Astrocyte (in vitro differentiated cells and primary cell): Measurements from ENCODE around the gene NME9. TPM values are rescaled to one million over a fixed set of nuclear protein-coding genes. Genes with fewer than 3 reads are reported as not detected.
A peak's percentile ranks its signal among the peaks of the same experiment; 100 is the strongest.

Source experiments
- DNase-seq: peaks from one replicate; pipeline ENCODE4 v3.0.0-alpha.2; 2010; ENCODE audit warnings: low read depth
- FAIRE-seq: peaks from 2 replicates; lab custom pipeline; 2011; peaks lifted over from hg19 to GRCh38; lab: Jason Lieb, UNC
- H2AFZ ChIP-seq: 2 replicates; pipeline ENCODE4 v1.6.0; 2012; ENCODE audit warnings: low read depth, low read length, inconsistent platforms
- H3K27ac ChIP-seq: 2 replicates; pipeline ENCODE4 v1.5.1; 2011; ENCODE audit warnings: low read depth, low read length, inconsistent platforms
- H3K27me3 ChIP-seq: 2 replicates; pipeline ENCODE4 v1.6.0; 2011; ENCODE audit warnings: low read length, inconsistent platforms; ENCODE audit not compliant: insufficient read depth
- H3K36me3 ChIP-seq: 2 replicates; pipeline ENCODE4 v1.5.1; 2011; ENCODE audit warnings: low read length, inconsistent platforms; ENCODE audit not compliant: insufficient read depth
- H3K4me1 ChIP-seq: 2 replicates; pipeline ENCODE4 v1.5.1; 2011; ENCODE audit warnings: low read length, inconsistent platforms; ENCODE audit not compliant: insufficient read depth
- H3K4me2 ChIP-seq: 2 replicates; pipeline ENCODE4 v1.6.0; 2012; ENCODE audit warnings: low read length, inconsistent platforms
- H3K4me3 ChIP-seq: 2 replicates; pipeline ENCODE4 v1.5.1; 2011; ENCODE audit warnings: low read depth, mild to moderate bottlenecking, low read length, inconsistent platforms; ENCODE audit not compliant: insufficient read depth
- H3K79me2 ChIP-seq: 2 replicates; pipeline ENCODE4 v1.6.0; 2012; ENCODE audit warnings: mild to moderate bottlenecking, low read length, inconsistent platforms; ENCODE audit not compliant: insufficient read depth
- H3K9ac ChIP-seq: 2 replicates; pipeline ENCODE4 v1.6.0; 2012; ENCODE audit warnings: mild to moderate bottlenecking, low read length, inconsistent platforms
- H3K9me3 ChIP-seq: 2 replicates; pipeline ENCODE4 v1.5.1; 2012; ENCODE audit warnings: low read depth, mild to moderate bottlenecking, low read length, inconsistent platforms; ENCODE audit not compliant: insufficient read depth
- H4K20me1 ChIP-seq: 2 replicates; pipeline ENCODE4 v1.6.0; 2012; ENCODE audit warnings: low read length, inconsistent platforms; ENCODE audit not compliant: insufficient read depth
- H3K27ac Mint-ChIP-seq: one replicate; pipeline ENCODE4 v1.8.0; 2021; ENCODE audit warnings: mild to moderate bottlenecking, mixed read lengths; ENCODE audit not compliant: unreplicated experiment
- H3K27me3 Mint-ChIP-seq: one replicate; pipeline ENCODE4 v1.8.0; 2021; ENCODE audit warnings: low read depth, mixed read lengths; ENCODE audit not compliant: unreplicated experiment
- H3K36me3 Mint-ChIP-seq: one replicate; pipeline ENCODE4 v1.8.0; 2021; ENCODE audit warnings: low read depth, mixed read lengths; ENCODE audit not compliant: unreplicated experiment
- H3K4me1 Mint-ChIP-seq: one replicate; pipeline ENCODE4 v1.8.0; 2021; ENCODE audit warnings: low read depth, mixed read lengths; ENCODE audit not compliant: unreplicated experiment
- H3K4me3 Mint-ChIP-seq: one replicate; pipeline ENCODE4 v1.8.0; 2021; ENCODE audit warnings: mild to moderate bottlenecking, moderate library complexity, mixed read lengths; ENCODE audit not compliant: unreplicated experiment
- H3K9me3 Mint-ChIP-seq: one replicate; pipeline ENCODE4 v1.8.0; 2021; ENCODE audit warnings: mild to moderate bottlenecking, mixed read lengths; ENCODE audit not compliant: unreplicated experiment
- EZH2 ChIP-seq: IDR thresholded peaks from 2 replicates; pipeline ENCODE4 v1.6.1; 2012; ENCODE audit warnings: mild to moderate bottlenecking, low read length, inconsistent platforms; ENCODE audit not compliant: insufficient read depth
- total RNA-seq: library from RNA; stranded (reverse); gene quantifications from 2 replicates; pipeline ENCODE4 v1.2.1, GENCODE V29; 2021
- TF ChIP-seq, protein P1 (sequence below): IDR thresholded peaks from 2 replicates; pipeline ENCODE4 v1.5.1; 2011; ENCODE audit warnings: low read depth, mild to moderate bottlenecking, inconsistent platforms, low read length, moderate library complexity; ENCODE audit not compliant: insufficient read depth

Gene NME9
- total RNA-seq, 1 donor from 2014 or later: 0.54 TPM

GRCh38 chr3:138351916-138352550 is 22.4 kb upstream of the NME9 start:
- Mint-ChIP-seq H3K27me3 (no peaks in the 10 kb centered on the region), H3K36me3 (peaks cover 6% of the 10 kb centered on the region), H3K4me1 (peaks cover 13% of the 10 kb centered on the region), H3K27ac (no peak overlapping the region), H3K4me3 (peak overlapping the region; percentile 21), H3K9me3 (no peaks in the 10 kb centered on the region)
- Histone ChIP-seq H3K4me1 (peaks cover 11% of the 10 kb centered on the region), H3K9me3 (no peaks in the 10 kb centered on the region), H3K27me3 (no peaks in the 10 kb centered on the region), H3K4me3 (no peak overlapping the region), H2AFZ (no peak overlapping the region), H3K9ac (no peak overlapping the region), H4K20me1 (peaks cover 29% of the 10 kb centered on the region), H3K4me2 (no peak overlapping the region), H3K36me3 (no peaks in the 10 kb centered on the region), H3K79me2 (peaks cover 4% of the 10 kb centered on the region), H3K27ac (no peak overlapping the region)
- TF ChIP-seq, protein P1, sequence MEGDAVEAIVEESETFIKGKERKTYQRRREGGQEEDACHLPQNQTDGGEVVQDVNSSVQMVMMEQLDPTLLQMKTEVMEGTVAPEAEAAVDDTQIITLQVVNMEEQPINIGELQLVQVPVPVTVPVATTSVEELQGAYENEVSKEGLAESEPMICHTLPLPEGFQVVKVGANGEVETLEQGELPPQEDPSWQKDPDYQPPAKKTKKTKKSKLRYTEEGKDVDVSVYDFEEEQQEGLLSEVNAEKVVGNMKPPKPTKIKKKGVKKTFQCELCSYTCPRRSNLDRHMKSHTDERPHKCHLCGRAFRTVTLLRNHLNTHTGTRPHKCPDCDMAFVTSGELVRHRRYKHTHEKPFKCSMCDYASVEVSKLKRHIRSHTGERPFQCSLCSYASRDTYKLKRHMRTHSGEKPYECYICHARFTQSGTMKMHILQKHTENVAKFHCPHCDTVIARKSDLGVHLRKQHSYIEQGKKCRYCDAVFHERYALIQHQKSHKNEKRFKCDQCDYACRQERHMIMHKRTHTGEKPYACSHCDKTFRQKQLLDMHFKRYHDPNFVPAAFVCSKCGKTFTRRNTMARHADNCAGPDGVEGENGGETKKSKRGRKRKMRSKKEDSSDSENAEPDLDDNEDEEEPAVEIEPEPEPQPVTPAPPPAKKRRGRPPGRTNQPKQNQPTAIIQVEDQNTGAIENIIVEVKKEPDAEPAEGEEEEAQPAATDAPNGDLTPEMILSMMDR: no peak
- no peak for TF ChIP-seq EZH2
- FAIRE-seq: no peak
- no peak for DNase-seq

GRCh38 chr3:138351151-138351550 is 21.5 kb upstream of the NME9 start:
- H3K9me3 Mint-ChIP-seq: no peaks in the 10 kb centered on the region
- H4K20me1 ChIP-seq: peaks cover 28% of the 10 kb centered on the region

More at GRCh38 chr3:138351151-138351550, 21.5 kb upstream of the NME9 start:
- H3K27ac ChIP-seq: no peak overlapping the region
- no peak overlapping the region for H3K4me3 ChIP-seq
- H3K9ac ChIP-seq: no peak overlapping the region
- Mint-ChIP-seq H3K4me1 (peaks cover 13% of the 10 kb centered on the region), H3K4me3 (peak overlapping the region; percentile 20), H3K36me3 (peaks cover 6% of the 10 kb centered on the region), H3K27ac (no peak overlapping the region), H3K27me3 (no peaks in the 10 kb centered on the region)
- peaks cover 11% of the 10 kb centered on the region for H3K4me1 ChIP-seq
- H3K36me3 ChIP-seq: no peaks in the 10 kb centered on the region
- no peaks in the 10 kb centered on the region for H3K9me3 ChIP-seq
- H3K4me2 ChIP-seq: no peak overlapping the region
- FAIRE-seq (no peak), DNase-seq (no peak)
- peaks cover 4% of the 10 kb centered on the region for H3K79me2 ChIP-seq
- TF ChIP-seq, protein P1: no peak
- TF ChIP-seq EZH2: no peak
- H3K27me3 ChIP-seq: no peaks in the 10 kb centered on the region
- no peak overlapping the region for H2AFZ ChIP-seq
